Tibial nerve (tissue), 4 donors: Measurements from ENCODE around the gene CD300LB. TPM values are rescaled to one million over a fixed set of nuclear protein-coding genes. Genes with fewer than 3 reads are reported as not detected.

Experiments
- DNase-seq, 2 donors: peaks; one replicate each; pipeline ENCODE4 v3.0.0-alpha.2; 2019; ENCODE audit warnings: low spot score in 2 of 2
- H3K27ac ChIP-seq, 4 donors: fragments of 200-600 bp; sonication (generic) in 3 of 4; one replicate each; pipeline ENCODE4 v1.5.1; 2017 to 2019; ENCODE audit warnings: mild to moderate bottlenecking in 1 of 4
- H3K27me3 ChIP-seq, 2 donors: fragments of 200-600 bp; sonication (generic) in 1 of 2; one replicate each; pipeline versions ENCODE4 v1.5.1 to v1.6.0; 2017 to 2019
- H3K36me3 ChIP-seq, 3 donors: fragments of 200-600 bp; sonication (generic); one replicate each; pipeline ENCODE4 v1.5.1; 2018 to 2019
- H3K4me1 ChIP-seq, 4 donors: fragments of 200-600 bp; sonication (generic) in 3 of 4; one replicate each; pipeline ENCODE4 v1.5.1; 2017 to 2019
- H3K4me3 ChIP-seq, 4 donors: fragments of 200-600 bp; sonication (generic) in 3 of 4; one replicate each; pipeline ENCODE4 v1.5.1; 2017 to 2019; ENCODE audit warnings: mild to moderate bottlenecking in 1 of 4, moderate library complexity in 1 of 4
- H3K9me3 ChIP-seq, 4 donors: fragments of 200-600 bp; sonication (generic) in 3 of 4; one replicate each; pipeline ENCODE4 v1.5.1; 2017 to 2019
- CTCF ChIP-seq, 5 experiments: fragments of 200-600 bp in 3 of 5; fragments of 450-650 bp in 2 of 5; sonication (generic) in 3 of 5; IDR thresholded peaks; one replicate each; pipeline ENCODE4 v1.5.1; 2016 to 2019; ENCODE audit warnings: antibody characterized with exemption in 5 of 5, mild to moderate bottlenecking in 3 of 5, moderate library complexity in 2 of 5
- EP300 ChIP-seq, 2 donors: sonication (generic); formaldehyde crosslinking; IDR thresholded peaks; one replicate each; pipeline ENCODE4 v1.6.1; 2017; ENCODE audit warnings: antibody characterized with exemption in 2 of 2, mild to moderate bottlenecking in 1 of 2
- POLR2A ChIP-seq, 2 donors: fragments of 450-650 bp; IDR thresholded peaks; one replicate each; pipeline ENCODE4 v1.6.1; 2017; ENCODE audit warnings: antibody characterized with exemption in 2 of 2, mild to moderate bottlenecking in 2 of 2, moderate library complexity in 2 of 2
- WGBS, 2 donors: methylation state at CpG; one replicate each; pipeline ENCODE4 v1.1.5; 2018; 5-methylcytosine and 5-hydroxymethylcytosine counted together
- total RNA-seq, 4 donors: library from RNA; depleted of rRNA; stranded (reverse); fragments of >200 nt; gene quantifications; one replicate each; pipeline ENCODE4 v1.1.0, GENCODE V29; 2016

Gene CD300LB
- total RNA-seq, 4 donors from 2014 or later = 0.21 to 0.44 TPM; not detected in 2

GRCh38 chr17:74526681-74527080, 4.6 kb downstream of the CD300LB start:
- no peaks in the 10 kb centered on the region for H3K4me1 ChIP-seq
- no peak for TF ChIP-seq CTCF (IDR thresholded peaks at IDR 0.05)
- TF ChIP-seq POLR2A (IDR thresholded peaks at IDR 0.05) = no peak
- no peak overlapping the region for H3K27ac ChIP-seq
- no peak for DNase-seq
- no peaks in the 10 kb centered on the region for H3K27me3 ChIP-seq
- H3K4me3 ChIP-seq = no peak overlapping the region
- 64 to 71% methylated on average over 3 of the region's 3 CpGs for WGBS, 2 donors
- peaks cover 0 to 19% (median 0%) of the 10 kb centered on the region in 4 donors for H3K9me3 ChIP-seq
- H3K36me3 ChIP-seq = no peaks in the 10 kb centered on the region

GRCh38 chr17:74525781-74526288, 5.4 kb downstream of the CD300LB start:
- Histone ChIP-seq H3K9me3 (peaks cover 0 to 19% (median 0%) of the 10 kb centered on the region in 4 donors), H3K4me1 (no peaks in the 10 kb centered on the region), H3K27ac (no peak overlapping the region), H3K27me3 (no peaks in the 10 kb centered on the region), H3K4me3 (no peak overlapping the region), H3K36me3 (no peaks in the 10 kb centered on the region)
- DNase-seq = no peak
- TF ChIP-seq CTCF (IDR thresholded peaks at IDR 0.05) (no peak), EP300 (IDR thresholded peaks at IDR 0.05) (no peak), POLR2A (IDR thresholded peaks at IDR 0.05) (no peak)
- 85 to 91% methylated on average over 14 of the region's 14 CpGs for WGBS, 2 donors

GRCh38 chr17:74525465-74525725, 5.9 kb downstream of the CD300LB start:
- WGBS, 2 donors = 88 to 91% methylated on average over 1 of the region's 1 CpG
- Histone ChIP-seq H3K36me3 (no peaks in the 10 kb centered on the region), H3K27me3 (no peaks in the 10 kb centered on the region), H3K4me3 (no peak overlapping the region), H3K27ac (no peak overlapping the region), H3K4me1 (no peaks in the 10 kb centered on the region), H3K9me3 (peaks cover 0 to 19% (median 0%) of the 10 kb centered on the region in 4 donors)
- TF ChIP-seq POLR2A (IDR thresholded peaks at IDR 0.05) = no peak
- no peak for TF ChIP-seq EP300 (IDR thresholded peaks at IDR 0.05)
- no peak for TF ChIP-seq CTCF (IDR thresholded peaks at IDR 0.05)
- DNase-seq = no peak

GRCh38 chr17:74524653-74525464, 6.4 kb downstream of the CD300LB start:
- TF ChIP-seq CTCF (IDR thresholded peaks at IDR 0.05) (no peak), EP300 (IDR thresholded peaks at IDR 0.05) (no peak), POLR2A (IDR thresholded peaks at IDR 0.05) (no peak)
- 77 to 80% methylated on average over 11 of the region's 11 CpGs for WGBS, 2 donors

GRCh38 chr17:74523308-74523707, 8.0 kb downstream of the CD300LB start:
- H3K27me3 ChIP-seq = no peaks in the 10 kb centered on the region
- H3K9me3 ChIP-seq = peaks cover 0 to 22% (median 0%) of the 10 kb centered on the region in 4 donors
- H3K4me1 ChIP-seq = no peaks in the 10 kb centered on the region
- no peak for TF ChIP-seq POLR2A (IDR thresholded peaks at IDR 0.05)
- TF ChIP-seq CTCF (IDR thresholded peaks at IDR 0.05) = no peak
- 84 to 92% methylated on average over 3 of the region's 3 CpGs for WGBS, 2 donors
- no peak for DNase-seq
- no peaks in the 10 kb centered on the region for H3K36me3 ChIP-seq
- no peak overlapping the region for H3K27ac ChIP-seq
- H3K4me3 ChIP-seq = no peak overlapping the region

More at GRCh38 chr17:74524653-74525464, 6.4 kb downstream of the CD300LB start:
- Histone ChIP-seq H3K4me1 (no peaks in the 10 kb centered on the region), H3K4me3 (no peak overlapping the region), H3K9me3 (peaks cover 0 to 19% (median 0%) of the 10 kb centered on the region in 4 donors), H3K27ac (no peak overlapping the region), H3K27me3 (no peaks in the 10 kb centered on the region), H3K36me3 (no peaks in the 10 kb centered on the region)
- DNase-seq = no peak
